Fibroblast of skin of left biceps (primary cell): ENCODE results near the gene NUTM2D.
"Not testable (repeated sequence)": the region's sequence is repeated elsewhere in the genome, so short reads cannot be mapped to it uniquely, and the experiment has no call there.

Experiments
- DNase-seq, 2 experiments: peaks; one replicate each; pipeline ENCODE4 v3.0.0-alpha.2; 2013; ENCODE audit warnings: low read depth in 2 of 2

Gene NUTM2D, protein sequence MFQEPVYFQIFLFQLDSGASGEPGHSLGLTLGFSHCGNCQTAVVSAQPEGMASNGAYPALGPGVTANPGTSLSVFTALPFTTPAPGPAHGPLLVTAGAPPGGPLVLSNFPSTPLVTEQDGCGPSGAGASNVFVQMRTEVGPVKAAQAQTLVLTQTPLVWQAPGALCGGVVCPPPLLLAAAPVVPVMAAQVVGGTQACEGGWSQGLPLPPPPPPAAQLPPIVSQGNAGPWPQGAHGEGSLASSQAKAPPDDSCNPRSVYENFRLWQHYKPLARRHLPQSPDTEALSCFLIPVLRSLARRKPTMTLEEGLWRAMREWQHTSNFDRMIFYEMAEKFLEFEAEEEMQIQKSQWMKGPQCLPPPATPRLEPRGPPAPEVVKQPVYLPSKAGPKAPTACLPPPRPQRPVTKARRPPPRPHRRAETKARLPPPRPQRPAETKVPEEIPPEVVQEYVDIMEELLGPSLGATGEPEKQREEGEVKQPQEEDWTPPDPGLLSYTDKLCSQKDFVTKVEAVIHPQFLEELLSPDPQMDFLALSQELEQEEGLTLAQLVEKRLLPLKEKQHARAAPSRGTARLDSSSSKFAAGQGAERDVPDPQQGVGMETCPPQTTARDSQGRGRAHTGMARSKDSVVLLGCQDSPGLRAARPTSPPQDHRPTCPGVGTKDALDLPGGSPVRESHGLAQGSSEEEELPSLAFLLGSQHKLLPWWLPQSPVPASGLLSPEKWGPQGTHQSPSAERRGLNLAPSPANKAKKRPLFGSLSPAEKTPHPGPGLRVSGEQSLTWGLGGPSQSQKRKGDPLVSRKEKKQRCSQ

DNA sequence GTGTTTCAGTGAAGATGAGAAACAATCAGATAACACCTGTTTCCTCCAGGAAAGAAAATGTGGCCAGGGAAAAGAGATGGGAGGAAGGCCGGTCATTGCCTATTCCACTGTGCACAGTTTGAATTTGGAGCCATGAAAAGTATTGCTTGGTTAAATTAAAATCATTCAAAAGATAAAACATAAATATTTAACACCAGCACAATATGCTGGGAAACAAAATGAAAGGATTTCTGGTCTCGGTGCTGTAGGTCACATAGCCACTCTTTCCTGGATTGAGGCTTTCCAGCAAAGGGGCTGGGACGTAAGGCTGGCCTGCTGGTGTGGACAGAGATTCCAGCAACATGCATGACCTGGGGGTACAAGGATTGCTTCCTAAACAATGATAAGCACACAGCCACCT lies at the start of gene NUTM2D:
NUTM2D (plus strand) TSS at position 301 of the 400 bp plus-strand sequence. CDS start 522 bp downstream, outside the sequence.
- DNase-seq, result not testable (repeated sequence)

DNA sequence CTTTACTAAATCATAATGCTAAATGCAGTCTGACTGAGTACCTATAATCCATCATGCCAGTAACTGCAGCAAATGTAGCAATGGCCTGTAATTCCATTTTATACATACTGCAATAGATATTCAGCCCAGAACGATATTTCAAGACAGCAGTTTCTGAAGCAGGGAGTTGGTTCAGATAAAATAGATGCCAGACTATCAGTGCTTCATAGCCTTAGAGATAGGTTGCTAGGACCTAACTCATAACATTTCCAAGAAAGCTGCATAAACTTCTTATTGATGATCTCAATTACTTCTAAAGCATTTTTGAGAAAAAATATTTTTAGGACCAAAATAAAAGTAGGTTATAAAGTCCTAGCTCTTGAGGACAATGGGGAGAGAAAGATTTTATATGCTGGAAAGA lies 48.8 kb upstream of the NUTM2D start:
- not testable (repeated sequence) for DNase-seq

DNA sequence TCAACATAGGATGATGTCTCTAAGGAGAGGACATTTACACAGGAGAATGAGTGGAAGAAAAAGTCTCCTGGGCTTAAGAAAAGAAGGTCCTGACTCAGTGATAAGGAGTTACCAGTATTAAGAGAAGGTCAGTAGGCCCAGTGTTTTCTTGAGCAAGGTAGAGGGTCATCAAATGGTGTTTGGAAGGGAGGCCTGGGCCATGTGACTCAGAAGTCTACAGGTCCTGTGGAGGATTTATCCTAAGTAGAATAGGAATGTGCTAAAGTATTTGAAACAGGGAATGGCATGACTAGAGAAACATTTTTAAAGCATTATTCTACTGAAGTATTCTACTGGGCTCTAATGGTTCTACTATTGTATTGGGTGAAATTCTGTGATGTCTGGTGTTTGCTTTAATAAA lies 47.9 kb upstream of the NUTM2D start:
- not testable (repeated sequence) for DNase-seq

DNA sequence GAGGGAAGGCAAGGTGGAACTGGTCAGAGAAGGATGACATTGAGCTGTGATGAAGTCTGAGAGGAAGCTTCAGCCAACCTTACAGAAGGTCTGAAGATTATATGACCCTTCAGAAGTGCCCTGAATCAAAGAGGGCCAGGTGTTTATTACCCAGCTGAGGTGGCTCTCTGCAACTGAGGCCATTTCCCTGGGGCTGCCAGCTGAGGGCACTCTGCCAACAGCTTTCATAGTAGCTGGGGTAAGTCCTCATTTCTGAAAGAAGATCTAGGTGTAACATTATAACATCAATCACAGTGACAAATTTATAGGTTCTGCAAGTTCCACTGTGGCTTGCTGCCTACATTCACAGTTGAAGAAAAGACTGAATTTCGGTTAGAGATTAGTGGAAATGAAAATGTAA lies 46.0 kb upstream of the NUTM2D start:
- DNase-seq, result not testable (repeated sequence)

DNA sequence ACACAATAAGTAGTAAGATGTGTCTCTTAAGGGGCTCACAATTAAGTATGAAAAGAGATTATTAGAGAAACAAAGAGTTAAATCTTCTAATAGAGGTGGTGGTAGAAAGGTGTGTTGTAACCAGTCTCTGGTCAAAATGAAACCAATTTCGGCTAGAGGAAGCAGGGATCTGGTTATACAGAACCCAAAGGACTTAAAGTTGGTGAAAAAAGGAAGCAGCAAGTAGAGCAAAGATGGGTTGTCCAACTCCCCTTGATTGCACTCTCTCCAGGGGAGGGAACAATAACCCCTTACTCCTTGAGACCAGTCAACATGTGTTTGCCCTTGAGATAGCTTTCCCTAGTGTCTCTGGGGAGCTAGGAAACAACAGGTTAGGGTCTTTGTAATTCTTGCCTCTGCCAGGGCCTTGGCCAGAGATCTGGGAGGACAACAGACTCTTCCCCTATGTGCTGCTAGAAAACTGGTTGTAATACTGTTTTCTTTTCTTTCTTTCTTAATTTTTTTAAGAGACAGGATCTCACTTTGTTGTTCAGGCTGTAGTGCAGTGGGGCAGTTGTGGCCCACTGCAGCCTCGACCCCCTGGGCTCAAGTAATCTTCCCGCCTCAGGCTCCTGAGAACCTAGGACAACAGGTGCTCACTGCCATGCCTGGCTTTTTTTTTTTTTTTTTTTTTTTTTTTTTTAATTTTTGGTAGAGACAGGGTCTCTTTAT lies 43.7 kb upstream of the NUTM2D start:
- DNase-seq, result not testable (repeated sequence)

DNA sequence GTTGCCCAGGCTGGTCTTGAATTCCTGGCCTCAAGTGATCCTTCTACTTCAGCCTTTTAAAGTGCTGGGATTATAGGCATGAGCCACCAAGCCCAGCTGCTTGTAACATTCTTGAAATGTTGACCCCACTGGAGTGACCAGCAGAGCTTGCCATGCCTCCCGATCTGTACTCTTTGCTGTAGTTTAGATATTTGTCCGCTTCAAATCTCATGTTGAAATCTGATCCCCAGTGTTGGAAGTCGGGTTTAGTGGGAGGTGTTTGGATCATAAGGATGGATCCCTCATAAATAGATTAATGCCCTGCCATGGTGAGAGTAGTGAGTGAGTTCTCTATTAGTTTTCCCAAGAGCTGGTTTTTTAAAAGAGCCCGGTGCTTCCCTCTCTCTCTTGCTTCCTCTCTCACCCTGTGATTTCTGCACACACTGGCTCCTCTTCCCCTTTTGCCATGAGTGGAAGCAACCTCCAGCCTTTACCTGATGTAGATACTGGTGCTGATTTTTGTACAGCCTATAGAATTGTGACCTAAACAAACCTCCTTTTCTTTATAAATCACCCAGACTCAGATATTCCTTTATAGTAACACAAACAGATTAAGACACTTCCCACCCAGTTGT lies 43.1 kb upstream of the NUTM2D start:
- DNase-seq, result not testable (repeated sequence)

DNA sequence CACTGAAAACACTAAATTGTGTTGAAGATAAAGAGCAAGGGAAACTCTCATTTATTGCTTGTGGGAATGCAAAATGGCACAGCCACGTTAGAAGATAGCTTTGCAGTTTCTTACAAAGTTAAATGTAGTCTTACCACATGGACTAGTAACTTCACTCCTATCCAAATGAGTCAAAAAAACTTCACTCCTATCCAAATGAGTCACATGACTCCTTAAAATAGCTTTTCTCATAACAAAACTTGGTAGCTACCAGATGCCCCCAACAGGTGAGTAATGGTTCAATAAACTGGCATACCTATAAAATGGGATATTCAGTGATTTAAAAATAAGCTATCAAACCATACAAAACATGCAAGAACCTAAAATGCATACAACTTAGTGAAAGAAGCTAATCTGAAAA lies 36.0 kb upstream of the NUTM2D start:
- DNase-seq, result not testable (repeated sequence)

DNA sequence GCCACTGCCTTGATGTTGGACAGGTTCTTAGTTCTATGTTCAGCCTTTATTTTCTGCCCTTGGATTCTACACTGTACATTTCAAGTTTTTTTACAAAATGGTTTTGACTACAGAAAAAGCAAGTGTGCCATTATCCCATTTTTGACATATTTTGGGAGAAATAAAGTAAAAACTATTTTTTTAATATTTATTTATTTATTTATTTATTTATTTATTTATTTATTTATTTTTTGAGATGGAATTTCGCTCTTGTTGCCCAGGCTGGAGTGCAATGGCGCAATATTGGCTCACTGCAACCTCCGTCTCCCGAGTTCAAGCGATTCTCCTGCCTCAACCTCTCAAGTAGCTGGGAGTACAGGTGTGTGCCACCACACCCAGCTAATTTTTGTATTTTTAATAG lies 33.0 kb upstream of the NUTM2D start:
- DNase-seq, result not testable (repeated sequence)

DNA sequence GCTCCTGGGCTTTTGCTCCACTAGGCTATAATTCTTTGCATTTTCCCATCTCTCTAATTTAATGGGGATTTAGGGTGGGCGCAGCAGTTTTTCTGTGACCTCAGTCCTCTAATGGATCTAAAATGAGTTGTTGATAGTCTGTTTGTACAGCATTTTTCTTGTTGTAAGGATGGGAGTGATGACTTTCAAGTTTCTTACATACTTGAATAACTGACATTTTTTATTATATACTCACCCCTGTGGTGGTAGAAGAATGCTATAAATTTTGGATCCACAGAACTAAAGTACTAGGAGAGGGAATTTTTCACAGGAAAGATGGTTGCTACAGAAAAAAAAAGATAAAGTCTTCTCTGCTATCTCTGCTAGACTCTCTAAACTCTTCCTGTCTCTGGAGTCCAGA lies 29.6 kb upstream of the NUTM2D start:
- peak; percentile 17 to 36 for DNase-seq

DNA sequence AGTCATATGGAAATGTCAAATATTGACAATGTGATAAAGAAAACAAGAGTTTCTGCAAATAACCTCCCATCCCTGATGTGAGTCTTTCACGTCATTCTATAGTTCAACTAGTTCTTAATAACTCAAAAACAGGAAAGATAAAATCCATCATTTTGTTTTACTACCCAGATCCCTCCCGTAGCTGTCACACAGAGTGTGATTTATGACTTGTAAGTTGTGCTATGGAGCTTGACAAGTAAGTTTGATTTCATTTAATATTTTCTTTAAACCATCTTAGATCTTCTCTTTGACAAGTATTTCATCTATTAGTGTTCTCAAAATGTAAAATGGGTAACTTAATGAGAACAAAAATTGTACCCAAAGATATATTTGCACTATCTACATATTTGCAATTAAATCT lies 28.4 kb upstream of the NUTM2D start:
- not testable (repeated sequence) for DNase-seq

DNA sequence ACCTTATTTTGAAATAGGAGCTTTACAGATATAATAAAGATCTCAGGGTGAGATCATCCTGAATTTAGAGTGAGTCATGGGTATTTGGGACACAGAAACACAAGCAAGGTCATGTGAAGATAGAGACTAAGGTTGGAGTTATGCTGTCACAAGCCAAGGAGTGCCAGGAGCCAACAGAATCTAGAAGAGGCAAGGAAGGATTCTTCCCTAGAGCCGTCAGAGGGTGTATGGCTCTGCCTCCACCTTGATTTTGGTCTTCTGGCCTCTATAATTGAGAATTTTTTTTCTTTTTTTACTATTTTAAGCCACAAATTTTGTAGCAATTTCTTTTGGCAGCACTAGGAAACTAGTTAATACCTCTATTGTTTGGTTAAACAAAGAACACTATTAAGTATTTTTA lies 24.9 kb upstream of the NUTM2D start:
- DNase-seq, result not testable (repeated sequence)

DNA sequence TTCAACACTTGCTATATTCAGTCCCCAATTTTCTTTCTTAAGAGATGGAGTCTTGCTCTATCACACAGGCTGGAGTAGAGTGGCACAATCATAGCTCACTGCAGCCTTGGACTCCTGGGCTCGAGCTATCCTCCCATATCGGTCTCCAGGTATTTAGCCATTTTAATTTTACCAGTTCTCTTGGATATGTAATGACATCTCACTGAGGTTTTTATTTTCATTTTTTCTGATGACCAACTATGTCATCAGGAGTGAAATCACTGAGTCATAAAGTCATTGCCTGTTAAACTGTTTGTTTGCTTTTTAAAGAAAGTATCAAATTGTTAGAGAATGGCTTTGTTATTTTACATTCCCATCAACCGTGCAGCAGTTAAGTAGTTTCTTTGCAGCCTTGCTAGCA lies 17.1 kb upstream of the NUTM2D start:
- not testable (repeated sequence) for DNase-seq

DNA sequence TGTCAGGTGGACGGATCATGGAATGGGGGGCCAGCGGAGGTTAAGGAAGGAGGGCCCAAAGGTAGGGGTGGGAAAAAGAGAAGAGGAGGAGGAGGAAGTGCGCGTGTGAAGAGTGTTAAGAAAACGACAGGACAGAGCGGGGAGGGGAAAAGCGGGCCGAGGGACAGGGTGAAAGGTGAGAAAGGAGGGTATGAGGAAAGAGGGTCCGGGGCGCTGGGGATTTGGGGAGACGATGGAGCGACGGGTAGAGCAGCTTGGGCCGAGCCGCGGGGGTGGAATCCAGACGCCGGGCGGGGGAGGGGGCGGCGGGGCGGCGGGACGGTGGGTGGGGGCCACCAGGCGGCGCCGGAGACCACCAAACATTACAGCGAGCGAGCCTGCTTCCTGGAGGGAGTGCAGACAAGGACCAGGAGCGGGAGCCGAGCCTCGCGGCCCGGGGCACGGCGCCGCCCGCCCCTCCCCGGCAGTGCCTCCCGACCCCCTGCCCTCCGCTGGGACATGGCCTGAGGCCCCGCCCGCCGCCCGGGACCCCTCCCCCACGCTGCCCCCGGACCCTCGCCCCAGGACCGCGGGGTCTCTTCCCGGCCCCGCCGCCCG lies 15.9 kb upstream of the NUTM2D start:
- not testable (repeated sequence) for DNase-seq

DNA sequence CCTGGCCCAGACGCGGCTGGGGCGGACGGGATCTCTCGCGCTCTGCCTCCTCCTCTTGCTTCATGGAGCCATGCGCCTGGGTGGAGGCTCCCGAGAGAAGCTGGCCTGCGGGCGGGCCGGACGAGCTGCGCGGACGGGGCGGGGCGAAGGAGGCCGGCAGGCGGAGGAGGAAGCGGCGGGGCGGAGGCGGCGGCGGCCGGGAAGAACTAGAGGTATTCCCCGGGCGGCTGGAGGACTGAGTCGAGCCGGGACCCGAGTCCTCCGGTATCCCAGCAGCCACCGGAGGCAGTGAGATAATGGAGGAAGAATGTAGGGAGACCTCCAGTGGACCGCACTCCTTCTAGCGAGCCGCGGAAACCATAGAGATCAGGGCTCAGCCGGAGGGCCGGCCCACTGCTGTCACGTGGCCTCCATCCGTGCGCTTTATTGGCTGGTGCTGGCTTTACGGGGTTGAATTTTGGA lies 15.3 kb upstream of the NUTM2D start:
- DNase-seq, result peak; percentile 80 to 86

DNA sequence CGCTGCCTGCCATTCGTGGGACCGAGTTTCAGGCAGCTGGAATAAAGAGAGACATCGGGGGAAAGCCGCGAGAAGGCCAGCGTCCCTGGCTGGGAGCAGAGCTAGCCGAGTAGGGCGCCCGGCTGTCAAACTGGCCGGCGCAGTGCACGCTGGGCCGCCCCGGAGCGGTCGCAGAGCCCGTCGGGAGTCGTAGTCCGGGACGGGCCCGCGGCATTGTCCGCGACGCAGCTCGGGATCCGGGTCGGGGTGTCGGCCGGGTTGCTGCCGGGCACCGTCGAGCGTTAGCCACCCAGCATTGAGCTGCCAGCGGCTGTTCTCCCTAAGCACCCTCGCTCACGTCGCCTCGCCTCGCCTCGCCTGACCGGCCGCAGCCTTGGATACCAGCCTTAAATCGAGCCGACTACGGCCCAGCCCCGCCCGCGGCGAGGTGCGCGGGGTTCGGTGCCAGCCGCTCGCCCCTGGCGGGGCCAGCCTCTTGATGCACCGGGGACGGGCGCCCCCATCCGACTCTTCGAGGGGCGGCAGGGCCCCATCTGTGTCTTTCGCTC lies 14.8 kb upstream of the NUTM2D start:
- DNase-seq, result peak; percentile 25 to 34

DNA sequence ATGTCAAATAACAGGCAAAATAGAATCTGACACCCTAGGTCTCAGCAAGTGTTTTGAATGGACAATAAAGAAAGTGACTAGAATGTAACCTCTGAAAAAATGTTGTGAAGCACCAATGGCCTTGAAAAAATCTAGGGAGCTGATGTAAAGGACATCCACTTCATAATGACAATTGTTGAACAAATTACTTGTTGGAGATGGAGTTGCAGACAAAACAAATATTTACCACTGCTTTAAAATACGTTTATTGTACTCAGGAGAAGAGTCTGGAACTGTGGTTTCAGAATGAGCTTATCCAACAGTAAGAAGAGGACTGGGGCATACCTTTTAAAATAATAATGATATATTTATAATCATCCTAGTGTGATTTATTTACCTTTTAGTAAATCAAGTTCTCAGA lies 11.8 kb upstream of the NUTM2D start:
- DNase-seq, result not testable (repeated sequence)

DNA sequence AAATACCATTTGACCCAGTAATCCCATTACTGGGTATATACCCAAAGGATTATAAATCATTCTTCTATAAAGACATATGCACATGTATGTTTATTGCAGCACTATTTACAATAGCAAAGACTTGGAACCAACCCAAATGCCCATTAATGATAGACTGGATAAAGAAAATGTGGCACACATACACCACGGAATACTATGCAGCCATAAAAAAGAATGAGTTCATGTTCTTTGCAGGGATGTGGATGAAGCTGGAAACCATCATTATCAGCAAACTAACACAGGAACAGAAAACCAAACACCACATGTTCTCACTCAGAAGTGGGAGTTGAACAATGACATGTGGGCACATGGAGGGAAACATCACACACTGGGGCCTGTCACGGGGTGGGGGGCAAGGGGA lies 7.4 kb upstream of the NUTM2D start:
- not testable (repeated sequence) for DNase-seq

DNA sequence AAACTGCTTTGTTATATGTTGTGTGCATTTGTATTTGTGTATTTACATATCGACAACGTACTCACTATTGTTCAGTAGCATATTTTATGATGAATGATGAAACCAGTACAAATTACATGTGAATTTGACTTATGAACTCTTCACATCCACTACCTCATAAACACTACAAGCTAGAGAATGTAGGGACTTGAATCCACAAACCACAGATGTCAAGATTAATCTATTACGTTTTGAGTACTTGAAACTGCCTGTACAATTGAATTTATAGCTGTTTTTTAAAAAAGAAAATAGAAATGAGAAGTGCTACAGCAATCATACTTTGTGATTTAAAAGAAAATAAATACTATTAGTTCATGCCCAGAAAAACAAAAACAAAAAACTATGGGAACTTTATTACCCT lies 4.7 kb upstream of the NUTM2D start:
- not testable (repeated sequence) for DNase-seq

DNA sequence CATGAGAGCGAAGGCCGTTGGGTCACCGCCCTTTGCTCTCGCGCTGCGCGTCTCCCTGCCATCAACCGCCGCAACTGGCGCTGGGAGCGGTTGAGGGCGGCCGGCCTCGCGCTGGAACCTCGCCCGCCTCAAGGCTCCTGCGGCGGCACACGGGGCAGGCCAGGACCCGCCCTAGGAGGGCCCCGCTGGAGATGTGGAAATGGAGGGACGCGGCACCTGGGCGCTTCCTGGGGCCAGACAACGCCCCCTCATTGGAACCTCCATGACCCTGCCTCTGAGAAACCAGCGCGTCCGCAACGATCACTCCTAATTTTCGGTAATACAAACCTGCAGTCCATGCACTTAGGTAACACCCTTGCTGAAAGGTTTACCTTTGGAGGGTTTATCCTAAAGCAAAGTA lies 2.4 kb upstream of the NUTM2D start:
- not testable (repeated sequence) for DNase-seq

DNA sequence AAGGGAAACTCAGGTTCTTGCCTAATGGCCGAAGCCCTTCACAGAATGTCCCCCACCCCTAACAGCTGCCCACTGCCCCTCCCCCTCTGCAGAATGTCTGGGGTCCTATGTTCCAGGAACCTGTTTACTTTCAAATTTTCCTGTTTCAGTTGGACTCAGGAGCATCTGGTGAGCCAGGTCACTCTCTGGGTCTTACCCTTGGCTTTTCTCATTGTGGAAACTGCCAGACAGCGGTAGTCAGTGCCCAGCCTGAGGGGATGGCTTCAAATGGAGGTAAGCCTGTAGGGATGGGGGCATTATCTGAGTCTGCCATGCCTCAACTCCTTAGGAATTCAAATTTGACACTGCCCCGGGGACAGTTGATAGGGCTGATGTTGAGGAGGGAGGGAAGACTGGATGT lies 615 bp downstream of the NUTM2D start:
- not testable (repeated sequence) for DNase-seq
